NCI-H2227 (cell line): Measurements from ENCODE around the gene PICALM.

Experiments used
- DNase-seq: peaks from one replicate; lab custom pipeline; 2025; ENCODE audit not compliant: unreplicated experiment; lab: John Stamatoyannopoulos, UW

The PICALM gene

GRCh38 chr11:86081455-86081854, 12.6 kb upstream of the PICALM start:
- DNase-seq: no peak

- no peak for DNase-seq
These were observed 10.5 kb upstream of the PICALM start for GRCh38 chr11:86079421-86079820.

- DNase-seq: peak; percentile 6
These were observed 5.1 kb upstream of the PICALM start for GRCh38 chr11:86073948-86074347.

- DNase-seq: no peak
These were observed 3.3 kb upstream of the PICALM start for GRCh38 chr11:86072211-86072610.

- no peak for DNase-seq
These were observed 1.5 kb upstream of the PICALM start for GRCh38 chr11:86070142-86071056.

- DNase-seq: no peak
These were observed 671 bp upstream of the PICALM start for GRCh38 chr11:86069408-86070101.

GRCh38 chr11:86068138-86068871, 579 bp downstream of the PICALM start:
- peak; percentile 36 for DNase-seq

- no peak for DNase-seq
These were observed 1.1 kb downstream of the PICALM start for GRCh38 chr11:86067851-86068137.

- DNase-seq: no peak
These were observed 1.7 kb downstream of the PICALM start for GRCh38 chr11:86067009-86067850.

GRCh38 chr11:86066657-86067008, 2.3 kb downstream of the PICALM start:
- DNase-seq: no peak

GRCh38 chr11:86066033-86066432, 2.9 kb downstream of the PICALM start:
- DNase-seq: no peak

- no peak for DNase-seq
These were observed 4.6 kb downstream of the PICALM start for GRCh38 chr11:86064220-86064803.

GRCh38 chr11:86063536-86063935, 5.3 kb downstream of the PICALM start:
- no peak for DNase-seq

GRCh38 chr11:86062719-86063118, 6.2 kb downstream of the PICALM start:
- DNase-seq: no peak

GRCh38 chr11:86061483-86062205, 7.2 kb downstream of the PICALM start:
- DNase-seq: no peak

- no peak for DNase-seq
These were observed 8.3 kb downstream of the PICALM start for GRCh38 chr11:86060544-86060943.

- no peak for DNase-seq
These were observed 10.5 kb downstream of the PICALM start for GRCh38 chr11:86058360-86058759.

- DNase-seq: no peak
These were observed 12.5 kb downstream of the PICALM start for GRCh38 chr11:86056351-86056854.

- no peak for DNase-seq
These were observed 15.9 kb downstream of the PICALM start for GRCh38 chr11:86052693-86053641.
